Activated naive CD8-positive, alpha-beta T cell treated with anti-CD3 and anti-CD28 coated beads, Interleukin-2, amount 10 ng/mL, durations not matched to agents 7 days and 5 days (primary cell): ENCODE measurements around the gene RUSC2. TPM values are rescaled to one million over a fixed set of nuclear protein-coding genes. Genes with fewer than 3 reads are reported as not detected.
A peak's percentile ranks its signal among the peaks of the same experiment; 100 is the strongest.
"Not testable (repeated sequence)": the region's sequence is repeated elsewhere in the genome, so short reads cannot be mapped to it uniquely, and the experiment has no call there.

Experiments
- ATAC-seq: fragments of 150-1000 bp; cut with Tn5 transposase; one replicate; pipeline ENCODE4 v1.10.0; 2021; ENCODE audit warnings: low read depth, moderate library complexity
- POLR2A ChIA-PET: fragments of 350-600 bp; sonication (Branson Sonifier 250); formaldehyde crosslinking; loops from one replicate; lab custom pipeline; 2021; ENCODE audit warnings: antibody characterized with exemption; lab: Charles Lee
- DNase-seq: peaks from one replicate; pipeline ENCODE4 v3.0.0; 2021
- H3K27ac Mint-ChIP-seq: one replicate; pipeline ENCODE4 v1.8.0; 2022; ENCODE audit warnings: mild to moderate bottlenecking, mixed read lengths
- H3K27me3 Mint-ChIP-seq: one replicate; pipeline ENCODE4 v1.8.0; 2022; ENCODE audit warnings: mild to moderate bottlenecking, moderate library complexity, mixed read lengths
- H3K36me3 Mint-ChIP-seq: one replicate; pipeline ENCODE4 v1.8.0; 2021; ENCODE audit warnings: mild to moderate bottlenecking, mixed read lengths
- H3K4me1 Mint-ChIP-seq: one replicate; pipeline ENCODE4 v1.8.0; 2021; ENCODE audit warnings: mixed read lengths
- H3K4me3 Mint-ChIP-seq: one replicate; pipeline ENCODE4 v1.8.0; 2022; ENCODE audit warnings: mild to moderate bottlenecking, moderate library complexity, mixed read lengths
- H3K9me3 Mint-ChIP-seq: one replicate; pipeline ENCODE4 v1.8.0; 2021; ENCODE audit warnings: mixed read lengths
- total RNA-seq, 2 experiments: library from RNA; stranded (reverse); gene quantifications; one replicate each; pipeline ENCODE4 v1.2.3, GENCODE V29; 2021

The RUSC2 gene, protein sequence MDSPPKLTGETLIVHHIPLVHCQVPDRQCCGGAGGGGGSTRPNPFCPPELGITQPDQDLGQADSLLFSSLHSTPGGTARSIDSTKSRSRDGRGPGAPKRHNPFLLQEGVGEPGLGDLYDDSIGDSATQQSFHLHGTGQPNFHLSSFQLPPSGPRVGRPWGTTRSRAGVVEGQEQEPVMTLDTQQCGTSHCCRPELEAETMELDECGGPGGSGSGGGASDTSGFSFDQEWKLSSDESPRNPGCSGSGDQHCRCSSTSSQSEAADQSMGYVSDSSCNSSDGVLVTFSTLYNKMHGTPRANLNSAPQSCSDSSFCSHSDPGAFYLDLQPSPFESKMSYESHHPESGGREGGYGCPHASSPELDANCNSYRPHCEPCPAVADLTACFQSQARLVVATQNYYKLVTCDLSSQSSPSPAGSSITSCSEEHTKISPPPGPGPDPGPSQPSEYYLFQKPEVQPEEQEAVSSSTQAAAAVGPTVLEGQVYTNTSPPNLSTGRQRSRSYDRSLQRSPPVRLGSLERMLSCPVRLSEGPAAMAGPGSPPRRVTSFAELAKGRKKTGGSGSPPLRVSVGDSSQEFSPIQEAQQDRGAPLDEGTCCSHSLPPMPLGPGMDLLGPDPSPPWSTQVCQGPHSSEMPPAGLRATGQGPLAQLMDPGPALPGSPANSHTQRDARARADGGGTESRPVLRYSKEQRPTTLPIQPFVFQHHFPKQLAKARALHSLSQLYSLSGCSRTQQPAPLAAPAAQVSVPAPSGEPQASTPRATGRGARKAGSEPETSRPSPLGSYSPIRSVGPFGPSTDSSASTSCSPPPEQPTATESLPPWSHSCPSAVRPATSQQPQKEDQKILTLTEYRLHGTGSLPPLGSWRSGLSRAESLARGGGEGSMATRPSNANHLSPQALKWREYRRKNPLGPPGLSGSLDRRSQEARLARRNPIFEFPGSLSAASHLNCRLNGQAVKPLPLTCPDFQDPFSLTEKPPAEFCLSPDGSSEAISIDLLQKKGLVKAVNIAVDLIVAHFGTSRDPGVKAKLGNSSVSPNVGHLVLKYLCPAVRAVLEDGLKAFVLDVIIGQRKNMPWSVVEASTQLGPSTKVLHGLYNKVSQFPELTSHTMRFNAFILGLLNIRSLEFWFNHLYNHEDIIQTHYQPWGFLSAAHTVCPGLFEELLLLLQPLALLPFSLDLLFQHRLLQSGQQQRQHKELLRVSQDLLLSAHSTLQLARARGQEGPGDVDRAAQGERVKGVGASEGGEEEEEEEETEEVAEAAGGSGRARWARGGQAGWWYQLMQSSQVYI (N-terminal part only)
- 1 to 10 TPM; 2.1 to 2.3 TPM for total RNA-seq

DNA sequence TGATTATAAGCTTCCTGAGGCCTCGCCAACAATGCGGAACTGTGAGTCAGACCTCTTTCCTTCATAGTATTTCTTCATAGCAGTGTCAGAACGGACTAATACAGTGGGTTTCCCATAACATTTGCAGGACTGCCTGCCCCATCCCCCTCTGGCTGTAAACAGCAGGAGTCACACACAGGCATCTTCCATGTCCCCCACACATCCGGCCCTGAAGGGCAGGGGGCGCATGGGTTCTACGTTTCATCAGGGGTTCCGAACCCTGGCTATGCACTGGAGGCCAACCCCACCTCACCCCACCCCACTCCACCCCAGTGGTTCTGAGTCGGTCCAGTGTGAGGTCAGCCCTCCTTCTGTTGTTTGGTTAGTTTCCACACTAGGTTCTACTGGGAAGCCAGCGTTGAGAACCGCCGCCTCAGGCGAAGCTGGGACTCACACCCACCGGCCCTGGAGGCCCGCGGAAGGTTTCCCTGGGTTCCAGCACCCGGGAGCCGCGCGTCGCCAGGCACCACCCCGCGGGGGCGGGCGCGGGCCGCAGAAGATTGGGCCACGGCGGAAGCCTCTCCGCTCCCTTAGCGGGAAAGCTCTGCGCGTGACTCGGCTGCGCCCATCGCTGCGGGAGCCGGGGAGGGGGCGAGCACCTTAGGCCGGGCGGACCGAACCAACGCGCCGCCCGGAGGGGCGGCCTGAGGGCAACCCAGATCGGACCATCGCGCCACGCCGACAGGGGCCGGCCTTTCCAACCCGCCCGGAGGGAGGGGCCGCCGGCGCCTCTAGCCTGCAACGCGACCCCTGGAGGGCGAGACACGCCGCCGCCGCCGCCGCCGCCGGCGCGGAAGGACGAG is at the start of gene RUSC2:
Gene RUSC2, plus strand, starts transcription at position 799 of the 842 bp plus-strand sequence. CDS start 56,411 bp downstream, outside the sequence.
- POLR2A ChIA-PET: interaction anchor here (1.1 kb wide), 1 partner anchor 81 kb away, joined by 3 read pairs; no protein-coding TSS in a partner anchor
- Mint-ChIP-seq H3K9me3 (no peaks in the 10 kb centered on the region), H3K4me3 (peak within 1 kb of the TSS; percentile 89), H3K27ac (peak within 1 kb of the TSS; percentile 69), H3K27me3 (peaks cover 10% of the 10 kb centered on the region), H3K36me3 (no peaks in the 10 kb centered on the region), H3K4me1 (peaks cover 23% of the 10 kb centered on the region)
- DNase-seq: peak; percentile 73
- ATAC-seq: peak; percentile 72

DNA sequence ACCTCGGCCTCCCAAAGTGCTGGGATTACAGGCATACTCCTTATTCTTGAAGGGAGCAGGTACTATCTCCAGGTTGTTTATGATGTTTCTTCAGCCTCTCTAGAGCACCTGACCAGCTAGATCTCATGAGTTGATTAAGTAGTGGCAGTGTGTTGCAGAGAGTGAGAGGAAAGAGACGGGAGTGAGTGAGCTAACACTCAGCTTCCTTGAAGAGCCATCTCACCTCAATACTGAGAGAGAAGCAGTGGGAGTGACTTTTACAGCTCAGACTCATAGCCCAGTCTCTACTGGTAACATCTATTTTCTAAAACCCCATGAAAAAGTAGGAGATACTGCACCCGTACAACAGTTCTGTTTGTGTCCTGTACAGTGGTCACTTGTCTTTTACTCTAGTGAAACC is 43.9 kb upstream of the RUSC2 start:
- ATAC-seq: no peak
- Mint-ChIP-seq H3K36me3 (no peaks in the 10 kb centered on the region), H3K27me3 (peaks cover 37% of the 10 kb centered on the region), H3K4me1 (no peaks in the 10 kb centered on the region), H3K4me3 (no peak overlapping the region), H3K27ac (no peak overlapping the region), H3K9me3 (no peaks in the 10 kb centered on the region)
- POLR2A ChIA-PET: no interaction called here
- DNase-seq: no peak

DNA sequence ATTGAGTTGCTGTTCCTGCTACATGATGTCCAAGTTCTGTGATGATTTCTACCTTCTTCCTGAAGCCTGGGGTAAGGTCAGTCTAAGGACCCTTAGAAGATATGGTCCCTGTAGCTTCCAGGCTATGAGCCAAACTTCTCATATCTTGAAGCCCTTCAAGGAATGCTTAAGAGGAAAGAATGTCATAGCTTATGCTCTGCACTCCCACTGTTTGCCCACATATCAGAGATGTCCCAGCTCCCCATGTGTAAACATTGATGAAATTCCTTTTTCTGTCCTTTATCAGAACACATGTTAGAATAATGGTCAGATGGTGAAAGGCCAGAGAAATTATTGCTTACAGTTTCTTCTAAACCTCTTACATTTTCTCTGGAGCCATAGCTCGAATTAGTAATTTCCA is 41.4 kb upstream of the RUSC2 start:
- peaks cover 40% of the 10 kb centered on the region for H3K27me3 Mint-ChIP-seq
- no peaks in the 10 kb centered on the region for H3K9me3 Mint-ChIP-seq
- no peak for ATAC-seq
- no peak overlapping the region for H3K4me3 Mint-ChIP-seq
- H3K4me1 Mint-ChIP-seq: no peaks in the 10 kb centered on the region
- POLR2A ChIA-PET: no interaction called here
- H3K27ac Mint-ChIP-seq: no peak overlapping the region
- no peak for DNase-seq
- no peaks in the 10 kb centered on the region for H3K36me3 Mint-ChIP-seq

GRCh38 chr9:35452481-35452880 is 37.4 kb upstream of the RUSC2 start:
- POLR2A ChIA-PET: no interaction called here
- DNase-seq: no peak
- Mint-ChIP-seq H3K4me3 (no peak overlapping the region), H3K27ac (no peak overlapping the region), H3K36me3 (no peaks in the 10 kb centered on the region), H3K9me3 (no peaks in the 10 kb centered on the region), H3K4me1 (no peaks in the 10 kb centered on the region), H3K27me3 (peaks cover 29% of the 10 kb centered on the region)
- no peak for ATAC-seq

DNA sequence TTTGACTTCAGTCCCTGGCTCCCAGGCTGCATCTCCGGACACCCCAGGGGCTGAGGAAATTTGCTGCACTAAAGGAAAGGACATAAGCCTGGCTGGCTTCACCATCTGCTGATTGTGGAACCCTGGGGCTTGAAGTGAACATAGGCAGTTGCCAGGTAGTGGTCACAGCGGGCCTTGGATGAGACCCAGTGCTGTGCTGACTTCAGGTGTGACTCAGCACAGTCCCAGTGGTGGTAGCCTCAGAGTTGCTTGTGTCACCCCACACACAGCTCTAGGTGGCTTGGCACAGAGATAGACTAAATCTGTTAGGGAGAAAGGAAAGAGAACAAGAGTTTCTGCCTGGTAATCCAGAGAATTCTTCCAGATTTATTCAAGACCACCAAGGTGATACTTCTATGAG is 36.1 kb upstream of the RUSC2 start:
- Mint-ChIP-seq H3K27ac (no peak overlapping the region), H3K27me3 (peaks cover 28% of the 10 kb centered on the region), H3K9me3 (no peaks in the 10 kb centered on the region), H3K36me3 (no peaks in the 10 kb centered on the region), H3K4me1 (no peaks in the 10 kb centered on the region), H3K4me3 (no peak overlapping the region)
- ATAC-seq (no peak), DNase-seq (no peak)
- POLR2A ChIA-PET: no interaction called here

DNA sequence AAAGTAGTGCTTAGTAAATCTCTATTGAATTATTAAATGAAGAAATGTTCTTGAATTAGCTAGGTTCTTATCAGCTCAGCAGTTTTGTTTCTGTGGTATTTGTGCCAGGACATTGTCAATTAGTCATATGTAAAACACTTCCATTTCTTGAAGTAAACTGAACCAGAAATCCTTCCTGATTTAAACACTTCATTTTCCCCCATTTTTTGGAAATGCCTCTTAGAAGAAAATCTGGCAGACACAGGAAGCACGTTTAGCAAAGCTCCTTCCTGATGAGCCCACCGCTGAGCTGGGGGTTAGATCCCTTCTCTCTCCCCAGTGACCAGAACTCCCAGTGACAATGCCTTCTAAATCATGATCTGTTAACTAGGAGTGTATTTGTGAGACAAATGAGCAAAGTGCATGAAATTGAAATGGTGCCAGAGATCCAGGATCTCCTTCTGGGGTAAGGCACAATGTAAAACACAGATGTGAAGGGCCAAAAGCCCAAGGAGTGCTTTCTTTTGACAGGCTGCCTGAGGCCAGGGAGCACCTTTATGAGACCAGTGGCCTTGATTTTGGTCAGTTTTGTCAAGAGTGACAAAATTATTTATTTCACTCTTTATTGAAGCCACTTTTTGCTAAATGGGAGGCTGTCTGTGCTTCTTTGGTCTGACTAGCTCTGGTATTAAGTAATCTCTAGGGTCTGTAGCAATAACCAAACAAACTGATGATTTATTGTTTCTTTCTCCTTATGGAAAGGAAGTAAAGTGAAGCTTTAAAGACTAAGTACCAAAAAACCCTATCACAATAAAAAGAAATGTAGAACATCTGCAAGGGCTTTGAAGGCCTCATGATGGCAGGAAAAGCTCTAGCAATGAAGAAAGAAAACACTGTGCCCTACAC is 25.5 kb upstream of the RUSC2 start:
- peaks cover 6% of the 10 kb centered on the region for H3K9me3 Mint-ChIP-seq
- H3K27me3 Mint-ChIP-seq: peaks cover 33% of the 10 kb centered on the region
- no peak overlapping the region for H3K4me3 Mint-ChIP-seq
- no peak overlapping the region for H3K27ac Mint-ChIP-seq
- ATAC-seq (no peak), DNase-seq (no peak)
- no peaks in the 10 kb centered on the region for H3K4me1 Mint-ChIP-seq
- POLR2A ChIA-PET: interaction anchor here (0.7 kb wide), 1 partner anchor 416 kb away, joined by 3 read pairs; no protein-coding TSS in a partner anchor
- peaks cover 6% of the 10 kb centered on the region for H3K36me3 Mint-ChIP-seq

DNA sequence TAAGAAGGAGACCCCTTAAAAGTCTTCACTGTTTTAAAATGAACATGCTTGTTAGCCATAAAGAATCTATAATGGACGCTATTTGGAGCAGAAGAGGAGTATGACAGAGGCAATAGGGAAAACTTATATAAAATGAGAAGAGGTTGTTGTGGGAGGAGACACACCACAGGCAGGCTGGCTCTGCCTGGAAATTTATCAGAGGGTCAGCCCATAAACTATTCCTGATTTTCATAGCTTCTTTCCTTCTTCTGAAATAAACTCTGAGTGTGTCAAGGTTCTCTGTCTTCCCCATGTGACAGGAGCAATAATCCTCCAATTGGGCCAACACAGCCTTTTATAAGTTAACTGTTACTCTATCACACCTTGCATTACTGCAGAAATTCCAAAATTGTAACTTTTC is 19.6 kb upstream of the RUSC2 start:
- no peaks in the 10 kb centered on the region for H3K9me3 Mint-ChIP-seq
- DNase-seq: no peak

GRCh38 chr9:35470894-35471293 is 19.0 kb upstream of the RUSC2 start:
- Mint-ChIP-seq H3K27ac (no peak overlapping the region), H3K36me3 (no peaks in the 10 kb centered on the region), H3K4me1 (no peaks in the 10 kb centered on the region), H3K9me3 (no peaks in the 10 kb centered on the region), H3K4me3 (no peak overlapping the region), H3K27me3 (peaks cover 27% of the 10 kb centered on the region)
- no peak for DNase-seq
- POLR2A ChIA-PET: no interaction called here
- no peak for ATAC-seq

More for the DNA sequence above, 19.6 kb upstream of the RUSC2 start:
- Mint-ChIP-seq H3K27ac (no peak overlapping the region), H3K27me3 (peaks cover 23% of the 10 kb centered on the region), H3K4me1 (no peaks in the 10 kb centered on the region), H3K4me3 (no peak overlapping the region), H3K36me3 (no peaks in the 10 kb centered on the region)
- POLR2A ChIA-PET: no interaction called here
- ATAC-seq: no peak

GRCh38 chr9:35476596-35476995 is 13.3 kb upstream of the RUSC2 start:
- no peak for DNase-seq
- ATAC-seq: no peak
- Mint-ChIP-seq H3K27me3 (peaks cover 16% of the 10 kb centered on the region), H3K4me1 (no peaks in the 10 kb centered on the region), H3K36me3 (no peaks in the 10 kb centered on the region), H3K4me3 (no peak overlapping the region), H3K9me3 (no peaks in the 10 kb centered on the region), H3K27ac (no peak overlapping the region)
- POLR2A ChIA-PET: no interaction called here

DNA sequence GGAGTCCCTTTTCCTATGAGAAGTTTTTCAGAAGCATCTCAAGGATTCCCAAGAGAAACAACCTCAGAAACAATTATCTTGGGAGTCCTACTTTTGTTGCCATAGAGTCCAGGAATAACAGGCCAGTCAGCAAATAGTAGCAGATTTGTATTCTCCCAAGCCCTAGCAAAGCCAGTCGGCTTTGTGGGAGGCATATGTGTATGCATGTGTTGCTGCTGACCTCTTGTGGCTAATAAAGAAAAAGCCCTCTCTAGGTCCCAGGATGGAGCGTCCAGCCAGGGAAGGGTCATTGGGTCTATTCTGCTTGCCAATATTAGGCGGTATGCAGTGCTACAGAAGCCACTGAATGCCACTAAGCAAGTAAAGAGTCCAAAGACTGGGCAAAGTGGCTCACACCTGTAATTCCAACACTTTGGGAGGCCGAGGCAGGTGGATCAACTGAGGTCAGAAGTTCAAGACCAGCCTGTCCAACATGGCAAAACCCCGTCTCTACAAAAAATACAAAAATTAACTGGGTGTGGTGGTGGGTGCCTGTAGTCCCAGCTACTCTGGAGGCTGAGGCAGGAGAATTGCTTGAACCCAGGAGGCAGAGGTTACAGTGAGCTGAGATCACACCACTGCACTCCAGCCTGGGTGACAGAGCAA is 12.6 kb upstream of the RUSC2 start:
- H3K36me3 Mint-ChIP-seq, H3K4me3 Mint-ChIP-seq, H3K27ac Mint-ChIP-seq, H3K9me3 Mint-ChIP-seq, DNase-seq, POLR2A ChIA-PET, H3K4me1 Mint-ChIP-seq: not testable (repeated sequence)
- peaks cover 16% of the 10 kb centered on the region for H3K27me3 Mint-ChIP-seq
- peak; percentile 76 for ATAC-seq

- DNase-seq: no peak
- Mint-ChIP-seq H3K9me3 (no peaks in the 10 kb centered on the region), H3K4me1 (no peaks in the 10 kb centered on the region), H3K27me3 (peaks cover 16% of the 10 kb centered on the region), H3K4me3 (no peak overlapping the region), H3K36me3 (no peaks in the 10 kb centered on the region), H3K27ac (no peak overlapping the region)
- POLR2A ChIA-PET: no interaction called here
- no peak for ATAC-seq
Measured at GRCh38 chr9:35478871-35479270, 11.0 kb upstream of the RUSC2 start.
